DND-41 (cell line): ENCODE measurements around the gene ZDHHC14.

Experiments
- CTCF ChIP-seq: IDR thresholded peaks from 2 replicates; pipeline ENCODE4 v1.5.1; 2012; ENCODE audit warnings: borderline replicate concordance, low read length, moderate library complexity, mild to moderate bottlenecking; ENCODE audit not compliant: poor library complexity, severe bottlenecking; ENCODE audit errors: extremely low read depth
- EZH2 ChIP-seq: IDR thresholded peaks from 3 replicates; pipeline ENCODE4 v1.6.1; 2012; ENCODE audit warnings: borderline replicate concordance, low read depth, mild to moderate bottlenecking, moderate library complexity, low read length, inconsistent platforms; ENCODE audit not compliant: severe bottlenecking

GRCh38 chr6:157461000-157461915 lies 80.3 kb downstream of the ZDHHC14 start:
- peak; percentile 8 for TF ChIP-seq CTCF
- TF ChIP-seq EZH2 = no peak
